Right lobe of liver (tissue), 4 donors: ENCODE data around the gene ALOX15.

Experiments
- CTCF ChIP-seq, 4 donors: fragments of 200-600 bp in 3 of 4; fragments of 450-650 bp in 1 of 4; IDR thresholded peaks; one replicate each; pipeline versions ENCODE4 v1.5.1 to v1.8.0; 2016 to 2022; ENCODE audit warnings: antibody characterized with exemption in 4 of 4, mild to moderate bottlenecking in 2 of 4
- POLR2A ChIP-seq: fragments of 450-650 bp; IDR thresholded peaks from one replicate; pipeline ENCODE4 v1.6.1; 2017; ENCODE audit warnings: antibody characterized with exemption, mild to moderate bottlenecking
- donor health status: DM: no; HTN: no; CAD: no.
- donor health status: DM: no; HTN: no; CAD: no.
- donor health status: DM: no; HTN: yes; CAD: no.

DNA sequence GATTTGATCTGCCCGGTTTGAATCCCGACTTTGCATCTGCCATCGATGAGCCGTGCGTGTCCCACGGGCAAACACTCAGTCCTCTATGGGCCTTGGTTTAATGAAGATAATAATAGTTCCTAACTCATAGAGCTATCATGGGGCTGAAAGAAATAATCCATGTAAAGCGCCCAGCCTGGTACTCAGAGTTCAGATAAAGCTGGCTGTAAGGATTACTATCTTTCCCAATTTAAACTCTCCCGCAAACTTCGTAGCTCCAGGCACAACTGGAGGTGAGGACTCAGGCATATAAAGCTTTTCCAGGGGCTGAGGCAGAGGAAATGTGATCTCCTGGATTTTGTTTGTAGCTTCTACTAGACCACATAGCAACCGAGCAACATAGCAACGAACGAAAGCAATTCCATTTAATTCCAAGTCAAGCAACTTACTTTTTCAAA, 16.3 kb downstream of the ALOX15 start:
- no peak for TF ChIP-seq CTCF (IDR thresholded peaks at IDR 0.05)
- no peak for TF ChIP-seq POLR2A
